Globus pallidus (tissue), 1 donor: Measurements from ENCODE around the gene XYLT1.

Source experiments
- DNase-seq: peaks from one replicate; pipeline ENCODE4 v3.0.0-alpha.2; 2015; ENCODE audit warnings: low spot score

XYLT1 gene

GRCh38 chr16:17177242-17177958, 293.4 kb downstream of the XYLT1 start:
- DNase-seq, result no peak

GRCh38 chr16:17176199-17176598, 294.6 kb downstream of the XYLT1 start:
- DNase-seq, result no peak

- DNase-seq, result peak; percentile 54
These were observed 297.5 kb downstream of the XYLT1 start for GRCh38 chr16:17173281-17173680.

- DNase-seq, result peak; percentile 31
These were observed 299.3 kb downstream of the XYLT1 start for GRCh38 chr16:17171250-17172143.

GRCh38 chr16:17170435-17170834, 300.3 kb downstream of the XYLT1 start:
- DNase-seq, result no peak

GRCh38 chr16:17168181-17168580, 302.6 kb downstream of the XYLT1 start:
- DNase-seq, result no peak

- DNase-seq, result no peak
These were observed 304.7 kb downstream of the XYLT1 start for GRCh38 chr16:17166095-17166494.

GRCh38 chr16:17162560-17162959, 308.2 kb downstream of the XYLT1 start:
- no peak for DNase-seq

- DNase-seq, result peak; percentile 38
These were observed 309.8 kb downstream of the XYLT1 start for GRCh38 chr16:17160920-17161431.

GRCh38 chr16:17160285-17160853, 310.4 kb downstream of the XYLT1 start:
- DNase-seq, result no peak

- no peak for DNase-seq
These were observed 311.1 kb downstream of the XYLT1 start for GRCh38 chr16:17159617-17160016.

GRCh38 chr16:17155936-17156335, 314.8 kb downstream of the XYLT1 start:
- DNase-seq, result no peak

- no peak for DNase-seq
These were observed 315.3 kb downstream of the XYLT1 start for GRCh38 chr16:17155485-17155884.

GRCh38 chr16:17154981-17155380, 315.8 kb downstream of the XYLT1 start:
- DNase-seq, result peak; percentile 24

- DNase-seq, result no peak
These were observed 318.4 kb downstream of the XYLT1 start for GRCh38 chr16:17152311-17152710.

- DNase-seq, result no peak
These were observed 319.4 kb downstream of the XYLT1 start for GRCh38 chr16:17151335-17151734.

GRCh38 chr16:17149904-17150483, 320.8 kb downstream of the XYLT1 start:
- DNase-seq, result no peak

- no peak for DNase-seq
These were observed 322.8 kb downstream of the XYLT1 start for GRCh38 chr16:17147942-17148341.

GRCh38 chr16:17145029-17145428, 325.7 kb downstream of the XYLT1 start:
- no peak for DNase-seq

- DNase-seq, result no peak
These were observed 326.3 kb downstream of the XYLT1 start for GRCh38 chr16:17144431-17144830.

- DNase-seq, result no peak
These were observed 327.0 kb downstream of the XYLT1 start for GRCh38 chr16:17143546-17144419.
